A673 (cell line): ENCODE results near the gene EML6. TPM values are rescaled to one million over a fixed set of nuclear protein-coding genes. Genes with fewer than 3 reads are reported as not detected.
A peak's percentile ranks its signal among the peaks of the same experiment; 100 is the strongest.

Experiments
- BruUV-seq: library from RNA; stranded (reverse); fragments of 400-500 nt; replicated peaks from 2 replicates; lab custom pipeline; 2021; lab: Mats Ljungman, UMichigan
- CTCF ChIA-PET: fragments of 300-600 bp; sonication (Branson Sonifier 250); formaldehyde crosslinking; loops from one replicate; lab custom pipeline; 2022; ENCODE audit warnings: antibody characterized with exemption; lab: Charles Lee
- POLR2A ChIA-PET: fragments of 300-600 bp; sonication (Branson Sonifier 250); formaldehyde crosslinking; loops from one replicate; lab custom pipeline; 2022; ENCODE audit warnings: antibody characterized with exemption; ENCODE audit not compliant: low non-redundant PET; lab: Charles Lee
- DNase-seq: peaks from one replicate; pipeline ENCODE4 v3.0.0-alpha.2; 2015; ENCODE audit warnings: low spot score
- H3K27ac ChIP-seq: fragments of 200-600 bp; sonication (generic); 2 replicates; pipeline ENCODE4 v1.5.1; 2016; ENCODE audit warnings: mixed run types, low read depth, mild to moderate bottlenecking, mixed read lengths, antibody characterized with exemption, low read length; ENCODE audit not compliant: poor library complexity, severe bottlenecking
- H3K27me3 ChIP-seq: fragments of 200-600 bp; sonication (generic); replicated peaks from 2 replicates; pipeline ENCODE4 v1.6.1; 2017; ENCODE audit warnings: mixed run types, low read depth, mild to moderate bottlenecking, mixed read lengths, antibody characterized with exemption, low read length; ENCODE audit not compliant: insufficient read depth, poor library complexity
- H3K36me3 ChIP-seq: fragments of 200-600 bp; sonication (generic); 2 replicates; pipeline ENCODE4 v1.6.1; 2016; ENCODE audit warnings: mixed run types, mild to moderate bottlenecking, mixed read lengths, antibody characterized with exemption, low read length; ENCODE audit not compliant: insufficient read depth, poor library complexity, severe bottlenecking
- H3K4me1 ChIP-seq: fragments of 200-600 bp; sonication (generic); 2 replicates; pipeline ENCODE4 v1.6.1; 2017; ENCODE audit warnings: mixed run types, mild to moderate bottlenecking, mixed read lengths, antibody characterized with exemption, low read length; ENCODE audit not compliant: insufficient read depth, poor library complexity, severe bottlenecking
- H3K4me3 ChIP-seq: fragments of 200-600 bp; sonication (generic); 2 replicates; pipeline ENCODE4 v1.5.1; 2016; ENCODE audit warnings: low read depth, mixed run types, mild to moderate bottlenecking, mixed read lengths, low read length; ENCODE audit not compliant: poor library complexity, severe bottlenecking
- H3K9me3 ChIP-seq: fragments of 200-600 bp; sonication (generic); 2 replicates; pipeline ENCODE4 v1.6.1; 2016; ENCODE audit warnings: mixed run types, low read depth, mild to moderate bottlenecking, mixed read lengths, antibody characterized with exemption, low read length; ENCODE audit not compliant: poor library complexity, severe bottlenecking
- CTCF ChIP-seq: fragments of 300-800, 200-600 bp; sonication (generic); conservative IDR thresholded peaks from 2 replicates; pipeline ENCODE4 v1.5.1; 2017; ENCODE audit warnings: low read depth, mild to moderate bottlenecking, antibody characterized with exemption, low read length, moderate library complexity, mixed read lengths
- EZH2 ChIP-seq: fragments of 200-600 bp; sonication (generic); IDR thresholded peaks from 2 replicates; pipeline ENCODE4 v1.6.1; 2017; ENCODE audit warnings: borderline replicate concordance, low read depth, mild to moderate bottlenecking, mixed read lengths, antibody characterized with exemption, low read length; ENCODE audit not compliant: poor library complexity, severe bottlenecking
- intact Hi-C: fragments of 100-400 bp; cut with micrococcal nuclease; formaldehyde crosslinking; loops from one replicate; pipeline ENCODE4 v1.10.0; 2022; ENCODE audit not compliant: unreplicated experiment
- total RNA-seq: library from RNA; stranded (reverse); gene quantifications from 2 replicates; pipeline ENCODE4 v1.2.3, GENCODE V29; 2021

Gene EML6
- total RNA-seq, 1 experiment from 2014 or later, result 1.9 TPM

- Histone ChIP-seq H3K4me1 (peaks cover 32% of the 10 kb centered on the region), H3K27me3 (no peaks in the 10 kb centered on the region), H3K4me3 (no peak overlapping the region), H3K9me3 (no peaks in the 10 kb centered on the region), H3K27ac (peak overlapping the region; percentile 4), H3K36me3 (peaks cover 28% of the 10 kb centered on the region)
- intact Hi-C loops, result no loop called here
- DNase-seq, result no peak
- TF ChIP-seq EZH2 (no peak), CTCF (no peak)
- BruUV-seq, result no TSS peak
- ChIA-PET CTCF (no interaction called here), POLR2A (no interaction called here)
These were observed 253.7 kb downstream of the EML6 start for GRCh38 chr2:54977149-54977548.

GRCh38 chr2:54979321-54980044, 256.0 kb downstream of the EML6 start:
- Histone ChIP-seq H3K36me3 (peaks cover 24% of the 10 kb centered on the region), H3K9me3 (no peaks in the 10 kb centered on the region), H3K27me3 (no peaks in the 10 kb centered on the region), H3K4me1 (peaks cover 32% of the 10 kb centered on the region), H3K27ac (peak overlapping the region; percentile 19), H3K4me3 (no peak overlapping the region)
- no peak for TF ChIP-seq EZH2
- TF ChIP-seq CTCF, result no peak
- POLR2A ChIA-PET, result no interaction called here
- peak; percentile 31 for DNase-seq
- BruUV-seq, result no TSS peak
- CTCF ChIA-PET, result no interaction called here
- intact Hi-C loops, result no loop called here

- H3K9me3 ChIP-seq, result no peaks in the 10 kb centered on the region
- BruUV-seq, result no TSS peak
- intact Hi-C loops, result no loop called here
These were observed 257.9 kb downstream of the EML6 start for GRCh38 chr2:54981385-54981784.

More at GRCh38 chr2:54981385-54981784, 257.9 kb downstream of the EML6 start:
- Histone ChIP-seq H3K4me3 (no peak overlapping the region), H3K4me1 (peaks cover 26% of the 10 kb centered on the region), H3K27ac (no peak overlapping the region), H3K36me3 (peaks cover 37% of the 10 kb centered on the region), H3K27me3 (no peaks in the 10 kb centered on the region)
- TF ChIP-seq CTCF, result no peak
- ChIA-PET POLR2A (no interaction called here), CTCF (interaction anchor here (0.9 kb wide), 1 partner anchor 187 kb away, joined by 3 read pairs; no protein-coding TSS in a partner anchor)
- no peak for DNase-seq
